Stimulated activated naive CD8-positive, alpha-beta T cell treated with anti-CD3 and anti-CD28 coated beads, Interleukin-15, amount 100 ng/mL, for 72 hours (primary cell): ENCODE measurements around the gene LHX6.

Experiments
- ATAC-seq: fragments of 150-1000 bp; cut with Tn5 transposase; 2 replicates; pipeline ENCODE4 v1.10.0; 2021; ENCODE audit warnings: mild to moderate bottlenecking, moderate library complexity
- DNase-seq, 2 donors: peaks; one replicate each; pipeline ENCODE4 v3.0.0; 2021 to 2022
- H3K27ac Mint-ChIP-seq, 2 donors: one replicate each; pipeline ENCODE4 v1.8.0; 2022; ENCODE audit warnings: mild to moderate bottlenecking in 2 of 2, mixed read lengths in 2 of 2, moderate library complexity in 2 of 2
- H3K27me3 Mint-ChIP-seq: one replicate; pipeline ENCODE4 v1.8.0; 2022; ENCODE audit warnings: mixed read lengths
- H3K4me1 Mint-ChIP-seq: one replicate; pipeline ENCODE4 v1.8.0; 2022; ENCODE audit warnings: mild to moderate bottlenecking, mixed read lengths
- H3K4me3 Mint-ChIP-seq, 2 donors: one replicate each; pipeline ENCODE4 v1.8.0; 2022; ENCODE audit warnings: mild to moderate bottlenecking in 2 of 2, mixed read lengths in 2 of 2, moderate library complexity in 1 of 2
- H3K9me3 Mint-ChIP-seq, 2 donors: one replicate each; pipeline ENCODE4 v1.8.0; 2022; ENCODE audit warnings: mixed read lengths in 2 of 2

The LHX6 gene

GRCh38 chr9:122228568-122229484 is at the start of gene LHX6:
Gene LHX6, minus strand, starts transcription at chr9:122228957. Its CDS starts 217 bp downstream, at chr9:122228740.
- H3K27ac Mint-ChIP-seq: no peak within 1 kb of the TSS
- peaks cover 35% of the 10 kb centered on the region for H3K27me3 Mint-ChIP-seq
- H3K4me3 Mint-ChIP-seq: peak within 1 kb of the TSS; percentile 52 to 55
- ATAC-seq (peak; percentile 42), DNase-seq (no peak)
- H3K4me1 Mint-ChIP-seq: no peaks in the 10 kb centered on the region
- no peaks in the 10 kb centered on the region for H3K9me3 Mint-ChIP-seq

- Mint-ChIP-seq H3K9me3 (no peaks in the 10 kb centered on the region), H3K27me3 (no peaks in the 10 kb centered on the region), H3K4me1 (peaks cover 22% of the 10 kb centered on the region), H3K4me3 (no peak overlapping the region), H3K27ac (no peak overlapping the region)
- DNase-seq: no peak
- ATAC-seq: no peak
Observed at GRCh38 chr9:122277285-122277897, 48.6 kb upstream of the LHX6 start.

GRCh38 chr9:122276096-122276495 is 47.3 kb upstream of the LHX6 start:
- Mint-ChIP-seq H3K27ac (no peak overlapping the region), H3K4me3 (no peak overlapping the region), H3K4me1 (peaks cover 26% of the 10 kb centered on the region), H3K9me3 (no peaks in the 10 kb centered on the region), H3K27me3 (no peaks in the 10 kb centered on the region)
- ATAC-seq (no peak), DNase-seq (no peak)

GRCh38 chr9:122274055-122274454 is 45.3 kb upstream of the LHX6 start:
- DNase-seq (no peak), ATAC-seq (no peak)
- Mint-ChIP-seq H3K4me1 (peaks cover 31% of the 10 kb centered on the region), H3K27ac (peak overlapping the region in 1 of 2 donors; percentile 81), H3K4me3 (no peak overlapping the region), H3K27me3 (no peaks in the 10 kb centered on the region), H3K9me3 (no peaks in the 10 kb centered on the region)

- no peak for ATAC-seq
- Mint-ChIP-seq H3K4me3 (no peak overlapping the region), H3K4me1 (peaks cover 38% of the 10 kb centered on the region), H3K9me3 (no peaks in the 10 kb centered on the region), H3K27me3 (no peaks in the 10 kb centered on the region), H3K27ac (no peak overlapping the region)
- DNase-seq: no peak
Observed at GRCh38 chr9:122268041-122268814, 39.5 kb upstream of the LHX6 start.

GRCh38 chr9:122265149-122265915 is 36.6 kb upstream of the LHX6 start:
- peak overlapping the region; percentile 97 to 99 for H3K4me3 Mint-ChIP-seq
- H3K27ac Mint-ChIP-seq: peak overlapping the region; percentile 100
- DNase-seq (peak; percentile 19 to 33), ATAC-seq (peak; percentile 60)
- no peaks in the 10 kb centered on the region for H3K27me3 Mint-ChIP-seq
- peaks cover 43% of the 10 kb centered on the region for H3K4me1 Mint-ChIP-seq
- no peaks in the 10 kb centered on the region for H3K9me3 Mint-ChIP-seq

GRCh38 chr9:122264360-122265148 is 35.8 kb upstream of the LHX6 start, which contains the start of the genes MRRF and RBM18:
Gene MRRF, plus strand, starts transcription at chr9:122264882. Its CDS starts 6,010 bp downstream, at chr9:122270892.
Gene RBM18, minus strand, starts transcription at chr9:122264840. Its CDS starts 3,348 bp downstream, at chr9:122261492.
- Mint-ChIP-seq H3K4me1 (peaks cover 43% of the 10 kb centered on the region), H3K27me3 (no peaks in the 10 kb centered on the region), H3K27ac (peak within 1 kb of the TSS; percentile 100), H3K9me3 (no peaks in the 10 kb centered on the region), H3K4me3 (peak within 1 kb of the TSS; percentile 97 to 99)
- DNase-seq: peak; percentile 89 to 91
- peak; percentile 95 for ATAC-seq

- DNase-seq: no peak
- Mint-ChIP-seq H3K4me3 (peak overlapping the region; percentile 97 to 99), H3K9me3 (no peaks in the 10 kb centered on the region), H3K27ac (peak overlapping the region; percentile 100), H3K27me3 (no peaks in the 10 kb centered on the region), H3K4me1 (peaks cover 43% of the 10 kb centered on the region)
- ATAC-seq: no peak
Observed at GRCh38 chr9:122263699-122264349, 35.1 kb upstream of the LHX6 start.

GRCh38 chr9:122262073-122262472 is 33.3 kb upstream of the LHX6 start:
- H3K9me3 Mint-ChIP-seq: no peaks in the 10 kb centered on the region
- peak overlapping the region in 1 of 2 donors; percentile 27 for H3K4me3 Mint-ChIP-seq
- H3K4me1 Mint-ChIP-seq: peaks cover 43% of the 10 kb centered on the region
- no peaks in the 10 kb centered on the region for H3K27me3 Mint-ChIP-seq
- peak overlapping the region in 1 of 2 donors; percentile 63 for H3K27ac Mint-ChIP-seq
- ATAC-seq (no peak), DNase-seq (no peak)

- ATAC-seq (no peak), DNase-seq (no peak)
- Mint-ChIP-seq H3K27ac (peak overlapping the region; percentile 30 to 74), H3K9me3 (no peaks in the 10 kb centered on the region), H3K4me3 (peak overlapping the region; percentile 10 to 38), H3K27me3 (no peaks in the 10 kb centered on the region), H3K4me1 (peaks cover 42% of the 10 kb centered on the region)
Observed at GRCh38 chr9:122261469-122261881, 32.7 kb upstream of the LHX6 start.

- H3K4me1 Mint-ChIP-seq: peaks cover 29% of the 10 kb centered on the region
- no peak overlapping the region for H3K27ac Mint-ChIP-seq
- H3K27me3 Mint-ChIP-seq: no peaks in the 10 kb centered on the region
- H3K9me3 Mint-ChIP-seq: no peaks in the 10 kb centered on the region
- no peak overlapping the region for H3K4me3 Mint-ChIP-seq
- no peak for DNase-seq
- no peak for ATAC-seq
Observed at GRCh38 chr9:122258886-122259415, 30.2 kb upstream of the LHX6 start.

GRCh38 chr9:122256206-122256605 is 27.4 kb upstream of the LHX6 start:
- DNase-seq (no peak), ATAC-seq (no peak)
- no peaks in the 10 kb centered on the region for H3K27me3 Mint-ChIP-seq
- H3K9me3 Mint-ChIP-seq: no peaks in the 10 kb centered on the region
- H3K4me1 Mint-ChIP-seq: peaks cover 2% of the 10 kb centered on the region
- H3K4me3 Mint-ChIP-seq: no peak overlapping the region
- peak overlapping the region in 1 of 2 donors; percentile 47 for H3K27ac Mint-ChIP-seq

GRCh38 chr9:122254761-122255160 is 26.0 kb upstream of the LHX6 start:
- H3K4me1 Mint-ChIP-seq: no peaks in the 10 kb centered on the region
- H3K4me3 Mint-ChIP-seq: no peak overlapping the region
- no peaks in the 10 kb centered on the region for H3K27me3 Mint-ChIP-seq
- DNase-seq (no peak), ATAC-seq (no peak)
- H3K27ac Mint-ChIP-seq: peak overlapping the region in 1 of 2 donors; percentile 0
- no peaks in the 10 kb centered on the region for H3K9me3 Mint-ChIP-seq
